Endothelial cell of umbilical vein (primary cell): ENCODE results near the gene IL34. TPM values are rescaled to one million over a fixed set of nuclear protein-coding genes. Genes with fewer than 3 reads are reported as not detected.

Source experiments
- BruUV-seq: library from RNA; stranded (reverse); fragments of 400-500 nt; replicated peaks from 2 replicates; lab custom pipeline; 2021; lab: Mats Ljungman, UMichigan
- CTCF ChIA-PET: fragments of 300-600, 350-600 bp; sonication (Branson Sonifier 250); formaldehyde crosslinking; loops from one replicate; lab custom pipeline; 2021; ENCODE audit warnings: antibody characterized with exemption, inconsistent platforms; lab: Charles Lee
- POLR2A ChIA-PET: fragments of 300-600, 350-600 bp; sonication (Branson Sonifier 250); formaldehyde crosslinking; loops from one replicate; lab custom pipeline; 2021; ENCODE audit warnings: antibody characterized with exemption, inconsistent platforms; lab: Charles Lee
- DNase-seq: peaks from one replicate; pipeline ENCODE4 v3.0.0-alpha.2; 2011; ENCODE audit warnings: low read depth, low spot score
- FAIRE-seq: peaks from 2 replicates; lab custom pipeline; 2011; peaks lifted over from hg19 to GRCh38; lab: Jason Lieb, UNC
- H2AFZ ChIP-seq: 2 replicates; pipeline ENCODE4 v1.6.0; 2012; ENCODE audit warnings: low read depth, low read length, control low read depth, inconsistent platforms
- H3K27ac ChIP-seq: 2 replicates; pipeline ENCODE4 v1.5.1; 2011; ENCODE audit warnings: low read depth, mild to moderate bottlenecking, control low read depth, low read length, moderate library complexity; ENCODE audit not compliant: insufficient read depth
- H3K27me3 ChIP-seq, 2 experiments: 2 replicates each; pipeline versions ENCODE4 v1.6.0 to v1.6.1; 2011; ENCODE audit warnings: low read length in 2 of 2, mixed read lengths in 1 of 2; ENCODE audit not compliant: control insufficient read depth in 2 of 2, insufficient read depth in 2 of 2
- H3K36me3 ChIP-seq, 2 experiments: 2 replicates in 1 of 2; 3 replicates in 1 of 2; pipeline ENCODE4 v1.5.1; 2011; ENCODE audit warnings: low read length in 2 of 2, mild to moderate bottlenecking in 1 of 2, moderate library complexity in 1 of 2; ENCODE audit not compliant: control insufficient read depth in 2 of 2, insufficient read depth in 2 of 2; ENCODE audit errors: extremely low read depth in 1 of 2
- H3K4me1 ChIP-seq: 3 replicates; pipeline ENCODE4 v1.5.1; 2011; ENCODE audit warnings: mild to moderate bottlenecking, low read length; ENCODE audit not compliant: control insufficient read depth, insufficient read depth; ENCODE audit errors: extremely low read depth
- H3K4me2 ChIP-seq: 2 replicates; pipeline ENCODE4 v1.6.1; 2011; ENCODE audit warnings: low read length, control low read depth, mixed read lengths; ENCODE audit not compliant: insufficient read depth
- H3K4me3 ChIP-seq, 3 experiments: fragments of 200-600 bp in 1 of 3; sonication (generic), shearing (Covaris generic) in 1 of 3; replicated peaks in 1 of 3; 2 replicates each; pipeline ENCODE4 v1.5.1; 2011 to 2016; ENCODE audit warnings: control low read depth in 3 of 3, low read length in 3 of 3, mild to moderate bottlenecking in 2 of 3, inconsistent platforms in 1 of 3, low read depth in 1 of 3, moderate library complexity in 1 of 3; ENCODE audit not compliant: insufficient read depth in 1 of 3
- H3K79me2 ChIP-seq: 2 replicates; pipeline ENCODE4 v1.6.0; 2012; ENCODE audit warnings: low read length, inconsistent platforms; ENCODE audit not compliant: control insufficient read depth, insufficient read depth
- H3K9ac ChIP-seq: replicated peaks from 2 replicates; pipeline ENCODE3; 2011; ENCODE audit warnings: low read length, control low read depth; ENCODE audit not compliant: insufficient read depth; ENCODE audit errors: extremely low read depth
- H3K9me1 ChIP-seq: replicated peaks from 3 replicates; pipeline ENCODE4 v1.6.0; 2011; ENCODE audit warnings: mild to moderate bottlenecking, low read length; ENCODE audit not compliant: control insufficient read depth, insufficient read depth; ENCODE audit errors: extremely low read depth
- H3K9me3 ChIP-seq: replicated peaks from 2 replicates; pipeline ENCODE4 v1.5.1; 2012; ENCODE audit warnings: low read length, inconsistent platforms; ENCODE audit not compliant: control insufficient read depth, insufficient read depth
- H4K20me1 ChIP-seq: replicated peaks from 2 replicates; pipeline ENCODE3; 2011; ENCODE audit warnings: mild to moderate bottlenecking, low read length; ENCODE audit not compliant: control insufficient read depth, insufficient read depth; ENCODE audit errors: extremely low read depth
- EZH2 ChIP-seq: IDR thresholded peaks from 2 replicates; pipeline ENCODE4 v1.6.1; 2012; ENCODE audit warnings: borderline replicate concordance, low read depth, mild to moderate bottlenecking, moderate library complexity, low read length, inconsistent platforms; ENCODE audit not compliant: severe bottlenecking
- FOS ChIP-seq: IDR thresholded peaks from 2 replicates; pipeline ENCODE4 v1.6.1; 2011; ENCODE audit warnings: mild to moderate bottlenecking, low read length, moderate library complexity, borderline replicate concordance; ENCODE audit not compliant: insufficient read depth
- GATA2 ChIP-seq: IDR thresholded peaks from 2 replicates; pipeline ENCODE4 v1.7.0; 2011; ENCODE audit warnings: low read depth, mild to moderate bottlenecking, moderate library complexity, mixed read lengths, low read length; ENCODE audit not compliant: insufficient read length, insufficient read depth
- JUN ChIP-seq: IDR thresholded peaks from 2 replicates; pipeline ENCODE4 v1.6.1; 2011; ENCODE audit warnings: borderline replicate concordance, low read depth; ENCODE audit not compliant: insufficient read length, insufficient read depth
- MAX ChIP-seq: IDR thresholded peaks from 2 replicates; pipeline ENCODE4 v1.6.1; 2011; ENCODE audit not compliant: insufficient read depth, insufficient read length
- MYC ChIP-seq: IDR thresholded peaks from one replicate; pipeline ENCODE4 v1.6.1; 2011; ENCODE audit warnings: mild to moderate bottlenecking, low read depth, low read length
- POLR2A ChIP-seq: IDR thresholded peaks from 2 replicates; pipeline ENCODE4 v1.6.1; 2012; ENCODE audit warnings: low read depth, mild to moderate bottlenecking, control low read depth, low read length
- POLR2AphosphoS5 ChIP-seq: IDR thresholded peaks from 2 replicates; pipeline ENCODE4 v1.6.1; 2012; ENCODE audit warnings: low read depth, mild to moderate bottlenecking, control low read depth, low read length, moderate library complexity; ENCODE audit not compliant: insufficient read depth
- dilution Hi-C: fragments of 300-500 bp; cut with MboI; formaldehyde crosslinking; loops from one replicate; pipeline ENCODE4 v1.15.0; 2019; ENCODE audit warnings: low sequenced_read_pairs; ENCODE audit not compliant: extremely low pct_ligation_motif_present
- intact Hi-C: fragments of 100-400 bp; cut with micrococcal nuclease; formaldehyde crosslinking; loops from one replicate; pipeline ENCODE4 v1.10.0; 2022
- polyA plus RNA-seq, 4 experiments: library from polyadenylated mRNA; depleted of rRNA in 3 of 4; stranded (reverse) in 3 of 4; unstranded in 1 of 4; fragments of >200 nt; gene quantifications; 2 replicates each; pipeline versions ENCODE4 v1.2.1 to v1.2.3, GENCODE V29; 2011 to 2012; ENCODE audit warnings: missing spikeins in 1 of 4
- total RNA-seq: library from RNA; stranded (reverse); gene quantifications from 2 replicates; pipeline ENCODE4 v1.2.3, GENCODE V29; 2021
- TF ChIP-seq, protein P1 (sequence below), 2 donors: IDR thresholded peaks; 1 replicate in 1 of 2; 2 replicates in 1 of 2; pipeline ENCODE4 v1.5.1; 2011; ENCODE audit warnings: low read length in 2 of 2, mild to moderate bottlenecking in 2 of 2, moderate library complexity in 2 of 2, control low read depth in 1 of 2, inconsistent platforms in 1 of 2, low read depth in 1 of 2; ENCODE audit not compliant: insufficient read depth in 1 of 2; ENCODE audit errors: extremely low read depth in 1 of 2

Gene IL34
- total and polyA plus RNA-seq, 2 donors (not counting 3 experiments of a cell fraction or from before 2014, with no cell fraction given): 0.88 to 0.97 TPM

GRCh38 chr16:70704586-70704985 is 58.2 kb downstream of the IL34 start:
- Histone ChIP-seq H3K4me2 (no peak overlapping the region), H3K36me3 (no peaks in the 10 kb centered on the region), H3K4me1 (peaks cover 32% of the 10 kb centered on the region), H2AFZ (no peak overlapping the region), H3K4me3 (no peak overlapping the region), H3K9me1 (no peaks in the 10 kb centered on the region), H3K79me2 (no peaks in the 10 kb centered on the region), H3K27ac (no peak overlapping the region), H4K20me1 (no peaks in the 10 kb centered on the region), H3K27me3 (no peaks in the 10 kb centered on the region), H3K9me3 (no peaks in the 10 kb centered on the region), H3K9ac (no peak overlapping the region)
- intact Hi-C loops: no loop called here
- DNase-seq: no peak
- no peak for TF ChIP-seq MYC
- TF ChIP-seq GATA2: no peak
- no peak for TF ChIP-seq JUN
- TF ChIP-seq EZH2: no peak
- TF ChIP-seq, protein P1, sequence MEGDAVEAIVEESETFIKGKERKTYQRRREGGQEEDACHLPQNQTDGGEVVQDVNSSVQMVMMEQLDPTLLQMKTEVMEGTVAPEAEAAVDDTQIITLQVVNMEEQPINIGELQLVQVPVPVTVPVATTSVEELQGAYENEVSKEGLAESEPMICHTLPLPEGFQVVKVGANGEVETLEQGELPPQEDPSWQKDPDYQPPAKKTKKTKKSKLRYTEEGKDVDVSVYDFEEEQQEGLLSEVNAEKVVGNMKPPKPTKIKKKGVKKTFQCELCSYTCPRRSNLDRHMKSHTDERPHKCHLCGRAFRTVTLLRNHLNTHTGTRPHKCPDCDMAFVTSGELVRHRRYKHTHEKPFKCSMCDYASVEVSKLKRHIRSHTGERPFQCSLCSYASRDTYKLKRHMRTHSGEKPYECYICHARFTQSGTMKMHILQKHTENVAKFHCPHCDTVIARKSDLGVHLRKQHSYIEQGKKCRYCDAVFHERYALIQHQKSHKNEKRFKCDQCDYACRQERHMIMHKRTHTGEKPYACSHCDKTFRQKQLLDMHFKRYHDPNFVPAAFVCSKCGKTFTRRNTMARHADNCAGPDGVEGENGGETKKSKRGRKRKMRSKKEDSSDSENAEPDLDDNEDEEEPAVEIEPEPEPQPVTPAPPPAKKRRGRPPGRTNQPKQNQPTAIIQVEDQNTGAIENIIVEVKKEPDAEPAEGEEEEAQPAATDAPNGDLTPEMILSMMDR (IDR thresholded peaks at IDR 0.05; ENCODE audit: extremely low read depth in 1 of 2, insufficient read depth in 1 of 2, low read depth in 1 of 2, low read length in 2 of 2): no peak
- no peak for TF ChIP-seq FOS
- TF ChIP-seq POLR2A: no peak
- TF ChIP-seq MAX: no peak
- TF ChIP-seq POLR2AphosphoS5: no peak
- BruUV-seq: no TSS peak
- no peak for FAIRE-seq
- ChIA-PET CTCF (interaction anchor here (1.1 kb wide), 1 partner anchor 25 kb away, joined by 3 read pairs; no protein-coding TSS in a partner anchor), POLR2A (no interaction called here)
- dilution Hi-C loops: no loop called here
